Activated gamma-delta T cell treated with anti-CD3 and anti-CD28 coated beads, Interleukin-2, amount 50 U/mL, for 16 hours (primary cell): ENCODE results near the gene LRP1B.
"Not testable (repeated sequence)": the region's sequence is repeated elsewhere in the genome, so short reads cannot be mapped to it uniquely, and the experiment has no call there.

Source experiments
- DNase-seq: peaks from one replicate; pipeline ENCODE4 v3.0.0-alpha.2; 2020; ENCODE audit warnings: low read depth

Gene LRP1B

GRCh38 chr2:140550821-140551220, 1580.0 kb downstream of the LRP1B start:
- no peak for DNase-seq

DNA sequence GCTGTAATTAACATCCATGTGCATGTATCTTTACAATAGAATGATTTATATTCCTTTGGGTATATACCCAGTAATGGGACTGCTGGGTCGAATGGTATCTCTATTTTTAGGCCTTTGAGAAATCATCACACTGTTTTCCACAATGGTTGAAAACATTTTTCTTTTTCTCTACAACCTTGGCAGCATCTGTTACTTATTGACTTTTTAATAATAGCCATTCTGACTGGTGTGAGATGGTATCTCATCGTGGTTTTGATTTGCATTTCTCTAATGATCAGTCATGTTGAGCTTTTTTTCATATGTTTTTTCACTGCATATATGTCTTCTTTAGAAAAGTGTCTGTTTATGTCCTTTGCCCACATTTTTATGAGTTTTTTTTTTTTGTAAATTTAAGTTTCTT, 1586.0 kb downstream of the LRP1B start:
- not testable (repeated sequence) for DNase-seq

- no peak for DNase-seq
These were observed 1588.2 kb downstream of the LRP1B start for GRCh38 chr2:140542627-140543026.

DNA sequence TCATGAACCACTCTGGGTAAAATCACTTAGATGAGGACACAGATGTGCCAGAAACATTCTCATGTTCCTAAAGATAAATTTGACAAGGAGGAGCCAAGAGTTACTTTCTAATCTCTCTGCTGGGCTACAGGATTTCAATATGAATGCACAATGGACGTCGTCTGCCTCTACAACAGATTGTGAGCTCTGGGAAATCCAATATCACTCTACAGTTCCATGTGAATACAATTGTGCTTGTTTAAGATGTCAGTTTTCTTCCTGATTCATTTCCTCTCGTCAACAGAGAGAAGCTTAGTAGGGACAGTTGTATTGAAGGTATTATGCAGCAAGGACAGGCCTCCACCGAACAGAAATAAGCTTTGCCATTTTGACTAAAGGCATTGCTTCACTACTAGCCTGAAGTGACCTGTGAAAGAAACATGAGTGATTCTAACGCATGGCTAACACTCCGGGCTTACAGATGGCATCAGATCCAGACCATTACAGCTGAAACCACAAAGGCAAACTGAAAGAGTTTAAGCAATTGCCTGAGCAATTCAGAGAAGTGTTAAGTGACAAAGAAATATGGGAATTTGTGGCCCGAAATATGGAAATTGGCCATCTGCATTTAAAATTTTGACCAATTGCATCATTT, 1591.5 kb downstream of the LRP1B start:
- DNase-seq = no peak

GRCh38 chr2:140529706-140530105, 1601.1 kb downstream of the LRP1B start:
- DNase-seq = no peak

GRCh38 chr2:140528982-140529381, 1601.8 kb downstream of the LRP1B start:
- DNase-seq = no peak

DNA sequence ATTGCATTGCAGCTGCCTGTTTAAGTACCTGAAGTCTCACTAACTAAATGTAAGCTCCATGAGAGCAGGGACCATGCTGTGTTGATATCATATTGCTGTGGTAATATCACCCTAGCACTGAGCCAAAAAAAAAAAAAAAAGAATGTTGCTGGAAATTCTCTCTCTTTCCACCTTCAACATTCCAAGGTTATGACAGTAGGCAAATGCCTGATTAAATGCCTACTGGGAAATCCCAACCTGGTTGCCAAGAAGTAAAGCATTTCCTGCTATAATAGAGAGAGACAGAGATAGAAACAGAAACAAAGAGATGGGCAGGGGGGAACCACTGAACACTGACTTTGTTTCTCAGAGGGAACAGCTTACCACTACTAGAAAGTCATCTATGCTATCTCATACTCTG, 1604.2 kb downstream of the LRP1B start:
- no peak for DNase-seq

GRCh38 chr2:140512106-140512505, 1618.7 kb downstream of the LRP1B start:
- no peak for DNase-seq

DNA sequence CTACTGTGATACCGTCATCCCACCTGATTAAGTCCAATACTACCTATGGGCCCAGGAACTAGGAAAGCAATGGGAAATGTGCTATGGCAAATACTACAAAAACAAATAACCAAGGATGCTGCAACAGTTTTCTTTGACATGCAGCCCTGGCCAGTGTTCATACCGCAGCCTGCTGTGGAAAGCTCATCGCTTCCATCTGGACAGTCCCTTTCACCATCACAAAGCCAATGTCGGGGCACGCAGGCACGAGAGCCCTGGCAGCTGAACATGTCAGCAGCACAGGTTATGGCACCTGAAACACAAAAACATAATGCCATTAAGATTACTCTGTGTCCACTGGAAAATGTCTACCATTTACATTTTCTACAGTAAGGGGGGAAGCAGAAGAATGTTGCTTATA, 1621.1 kb downstream of the LRP1B start:
- DNase-seq = no peak

GRCh38 chr2:140508756-140509155, 1622.1 kb downstream of the LRP1B start:
- no peak for DNase-seq

GRCh38 chr2:140506606-140507005, 1624.2 kb downstream of the LRP1B start:
- DNase-seq = no peak

GRCh38 chr2:140504601-140505000, 1626.2 kb downstream of the LRP1B start:
- no peak for DNase-seq

- no peak for DNase-seq
These were observed 1627.7 kb downstream of the LRP1B start for GRCh38 chr2:140502951-140503630.

DNA sequence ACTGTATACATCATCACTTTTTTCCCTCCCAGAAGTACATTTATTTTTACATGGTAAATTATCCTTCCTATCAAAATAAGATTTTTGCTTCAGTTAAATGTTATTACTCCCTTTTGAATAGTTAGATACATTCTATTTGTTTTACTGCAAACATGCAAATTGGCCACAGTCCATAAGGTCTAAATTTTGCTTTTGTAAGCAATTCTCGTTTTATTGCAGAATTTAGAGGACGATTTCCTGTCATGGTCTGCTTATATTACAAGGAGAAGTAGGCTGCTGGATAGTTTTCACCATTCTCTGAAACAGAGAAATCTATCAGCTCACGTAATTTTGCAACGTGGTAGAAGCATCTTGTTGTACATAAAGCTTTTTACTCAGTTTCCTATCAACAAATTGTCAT, 1632.5 kb downstream of the LRP1B start:
- no peak for DNase-seq

DNA sequence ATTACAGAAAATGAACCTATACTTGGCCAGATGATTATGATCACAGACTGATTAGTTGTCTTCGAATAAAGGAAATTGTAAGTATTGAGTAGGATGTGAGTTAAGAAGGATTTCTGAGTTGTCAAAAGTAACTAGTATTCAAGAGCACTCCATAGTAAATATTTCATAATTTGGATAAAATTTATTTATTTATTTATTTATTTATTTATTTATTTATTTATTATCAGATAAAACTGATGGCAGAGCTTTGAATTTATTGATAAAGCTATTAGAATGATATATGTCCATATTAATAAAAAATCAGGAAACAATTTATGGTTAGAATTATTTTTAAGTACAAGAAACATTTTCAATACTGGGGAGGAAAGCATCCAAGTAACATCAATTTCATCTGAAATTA, 1634.1 kb downstream of the LRP1B start:
- no peak for DNase-seq

DNA sequence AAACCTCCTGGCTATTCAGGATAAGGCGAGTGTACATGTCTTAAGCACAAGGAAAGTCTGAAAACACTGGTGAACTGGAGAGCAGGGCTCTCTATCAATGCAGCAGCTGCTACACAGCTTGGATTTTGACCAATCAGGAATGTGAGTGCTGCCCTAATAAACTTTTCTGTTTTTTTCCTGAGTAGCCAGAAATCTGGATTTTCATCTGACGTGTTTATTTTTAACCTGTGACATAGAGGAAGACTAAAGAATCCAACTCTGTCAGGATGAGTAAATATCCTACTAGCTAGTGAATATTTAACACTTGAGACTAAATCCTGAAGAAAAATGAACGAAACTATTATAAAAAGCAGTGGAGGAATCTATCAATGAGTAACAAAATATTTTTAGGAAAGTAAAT, 1638.9 kb downstream of the LRP1B start:
- no peak for DNase-seq

- no peak for DNase-seq
These were observed 1641.6 kb downstream of the LRP1B start for GRCh38 chr2:140489193-140489592.

GRCh38 chr2:140481136-140481535, 1649.7 kb downstream of the LRP1B start:
- DNase-seq = no peak

DNA sequence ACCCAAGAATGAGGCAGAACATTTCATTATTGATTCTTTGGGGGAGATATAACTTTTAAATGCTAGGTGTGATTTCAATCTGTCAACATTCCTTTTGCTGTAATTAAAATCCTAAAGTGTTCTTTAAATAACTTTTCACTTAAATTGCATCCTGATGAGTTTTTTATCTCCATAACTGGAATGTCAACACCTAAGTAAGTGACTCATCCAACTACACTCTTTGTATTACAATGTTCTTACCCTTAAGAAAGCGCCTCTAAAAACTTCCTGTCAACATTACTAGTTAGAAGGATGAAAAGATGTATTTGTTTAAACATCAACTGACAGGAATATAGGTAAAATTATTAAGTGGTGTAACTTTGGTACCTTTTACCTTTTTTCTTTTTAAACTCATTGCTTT, 1657.0 kb downstream of the LRP1B start:
- no peak for DNase-seq

GRCh38 chr2:140472676-140473075, 1658.1 kb downstream of the LRP1B start:
- DNase-seq = no peak

- DNase-seq = no peak
These were observed 1665.5 kb downstream of the LRP1B start for GRCh38 chr2:140465301-140465700.

GRCh38 chr2:140462990-140463389, 1667.8 kb downstream of the LRP1B start:
- no peak for DNase-seq

GRCh38 chr2:140457483-140457882, 1673.3 kb downstream of the LRP1B start:
- DNase-seq = no peak

GRCh38 chr2:140455315-140455714, 1675.5 kb downstream of the LRP1B start:
- DNase-seq = no peak
